ENCODE results near the gene MTG1.

MTG1 gene

GRCh38 chr10:133391249-133391635 is 2.7 kb upstream of the MTG1 start:
- no peak overlapping the region for H3K9ac ChIP-seq (ENCODE audit: low read length)
- H4K20me1 ChIP-seq (ENCODE audit: insufficient read depth, low read length), result no peaks in the 10 kb centered on the region
- peaks cover 49% of the 10 kb centered on the region for H3K4me1 ChIP-seq (ENCODE audit: low read length)
- no peak for TF ChIP-seq EZH2phosphoT487 (IDR thresholded peaks at IDR 0.05; ENCODE audit: low read depth)
- TF ChIP-seq CTCF (IDR thresholded peaks at IDR 0.05; ENCODE audit: low read depth, low read length), result no peak
- H3K79me2 ChIP-seq (ENCODE audit: low read length), result peaks cover 20% of the 10 kb centered on the region
- H3K4me2 ChIP-seq (ENCODE audit: low read length), result no peak overlapping the region; the same call in 1 of the 2 replicates
- H3K27me3 ChIP-seq (ENCODE audit: low read depth, low read length), result no peaks in the 10 kb centered on the region
- no peaks in the 10 kb centered on the region for H3K9me3 ChIP-seq (ENCODE audit: insufficient read depth, low read length)
- no peak overlapping the region for H3K4me3 ChIP-seq (ENCODE audit: low read length)
- no peak overlapping the region for H3K27ac ChIP-seq (ENCODE audit: low read length)
- peaks cover 7% of the 10 kb centered on the region for H3K36me3 ChIP-seq (replicated peaks; ENCODE audit: low read depth, low read length)
- H2AFZ ChIP-seq (ENCODE audit: low read depth, low read length), result no peak overlapping the region

GRCh38 chr10:133391761-133392518 is 2.0 kb upstream of the MTG1 start:
- no peak for TF ChIP-seq CTCF (IDR thresholded peaks at IDR 0.05; ENCODE audit: low read depth, low read length)
- no peak for TF ChIP-seq EZH2phosphoT487 (IDR thresholded peaks at IDR 0.05; ENCODE audit: low read depth)
- Histone ChIP-seq H3K36me3 (replicated peaks; ENCODE audit: low read depth, low read length) (peaks cover 8% of the 10 kb centered on the region), H3K27me3 (ENCODE audit: low read depth, low read length) (no peaks in the 10 kb centered on the region), H3K9ac (ENCODE audit: low read length) (no peak overlapping the region), H4K20me1 (ENCODE audit: insufficient read depth, low read length) (no peaks in the 10 kb centered on the region), H3K79me2 (ENCODE audit: low read length) (peaks cover 22% of the 10 kb centered on the region), H3K4me3 (ENCODE audit: low read length) (no peak overlapping the region), H2AFZ (ENCODE audit: low read depth, low read length) (no peak overlapping the region), H3K4me1 (ENCODE audit: low read length) (peaks cover 49% of the 10 kb centered on the region), H3K9me3 (ENCODE audit: insufficient read depth, low read length) (no peaks in the 10 kb centered on the region), H3K4me2 (ENCODE audit: low read length) (peak overlapping the region; percentile 35), H3K27ac (ENCODE audit: low read length) (no peak overlapping the region)

- peaks cover 44% of the 10 kb centered on the region for H3K4me1 ChIP-seq (ENCODE audit: low read length)
- no peaks in the 10 kb centered on the region for H3K9me3 ChIP-seq (ENCODE audit: insufficient read depth, low read length)
- no peaks in the 10 kb centered on the region for H3K27me3 ChIP-seq (ENCODE audit: low read depth, low read length)
- no peaks in the 10 kb centered on the region for H4K20me1 ChIP-seq (ENCODE audit: insufficient read depth, low read length)
- TF ChIP-seq EZH2phosphoT487 (IDR thresholded peaks at IDR 0.05; ENCODE audit: low read depth) (no peak), CTCF (IDR thresholded peaks at IDR 0.05; ENCODE audit: low read depth, low read length) (no peak)
- H3K4me2 ChIP-seq (ENCODE audit: low read length), result peak overlapping the region; percentile 59
- no peak overlapping the region; the same call in 1 of the 2 replicates for H2AFZ ChIP-seq (ENCODE audit: low read depth, low read length)
- peaks cover 8% of the 10 kb centered on the region for H3K36me3 ChIP-seq (replicated peaks; ENCODE audit: low read depth, low read length)
- H3K9ac ChIP-seq (ENCODE audit: low read length), result peak overlapping the region; percentile 42
- H3K27ac ChIP-seq (ENCODE audit: low read length), result no peak overlapping the region
- H3K79me2 ChIP-seq (ENCODE audit: low read length), result peaks cover 22% of the 10 kb centered on the region
- peak overlapping the region; percentile 98 for H3K4me3 ChIP-seq (ENCODE audit: low read length)
These were observed 425 bp upstream of the MTG1 start for GRCh38 chr10:133393401-133394063.

GRCh38 chr10:133394801-133395221 is 854 bp downstream of the MTG1 start:
- no peak overlapping the region for H2AFZ ChIP-seq (ENCODE audit: low read depth, low read length)
- H3K4me2 ChIP-seq (ENCODE audit: low read length), result peak overlapping the region; percentile 82
- peaks cover 8% of the 10 kb centered on the region for H3K36me3 ChIP-seq (replicated peaks; ENCODE audit: low read depth, low read length)
- peaks cover 37% of the 10 kb centered on the region for H3K4me1 ChIP-seq (ENCODE audit: low read length)
- H3K4me3 ChIP-seq (ENCODE audit: low read length), result peak overlapping the region; percentile 98
- H3K27me3 ChIP-seq (ENCODE audit: low read depth, low read length), result no peaks in the 10 kb centered on the region
- no peaks in the 10 kb centered on the region for H4K20me1 ChIP-seq (ENCODE audit: insufficient read depth, low read length)
- peaks cover 22% of the 10 kb centered on the region for H3K79me2 ChIP-seq (ENCODE audit: low read length)
- no peaks in the 10 kb centered on the region for H3K9me3 ChIP-seq (ENCODE audit: insufficient read depth, low read length)
- no peak for TF ChIP-seq CTCF (IDR thresholded peaks at IDR 0.05; ENCODE audit: low read depth, low read length)
- TF ChIP-seq EZH2phosphoT487 (IDR thresholded peaks at IDR 0.05; ENCODE audit: low read depth), result no peak
- peak overlapping the region; percentile 74 for H3K27ac ChIP-seq (ENCODE audit: low read length)
- peak overlapping the region; percentile 100 for H3K9ac ChIP-seq (ENCODE audit: low read length)
